HG02588 (cell line): ENCODE results near the gene KCNQ1.

Experiments used
- ATAC-seq: cut with Tn5 transposase; IDR thresholded peaks from one replicate; pipeline ENCODE4 v1.9.1; 2021; ENCODE audit warnings: mild to moderate bottlenecking, moderate library complexity; ENCODE audit not compliant: unreplicated experiment

The KCNQ1 gene

GRCh38 chr11:2564588-2565425, 120.0 kb downstream of the KCNQ1 start:
- ATAC-seq = no peak

- no peak for ATAC-seq
Observed at GRCh38 chr11:2565447-2566222, 120.8 kb downstream of the KCNQ1 start.

- no peak for ATAC-seq
Observed at GRCh38 chr11:2566223-2567025, 121.6 kb downstream of the KCNQ1 start.

- ATAC-seq = no peak
Observed at GRCh38 chr11:2567026-2567671, 122.3 kb downstream of the KCNQ1 start.

GRCh38 chr11:2569321-2569721, 124.5 kb downstream of the KCNQ1 start:
- ATAC-seq = no peak

- ATAC-seq = no peak
Observed at GRCh38 chr11:2569731-2570210, 125.0 kb downstream of the KCNQ1 start.

- no peak for ATAC-seq
Observed at GRCh38 chr11:2570211-2570811, 125.5 kb downstream of the KCNQ1 start.

- ATAC-seq = no peak
Observed at GRCh38 chr11:2570841-2571597, 126.2 kb downstream of the KCNQ1 start.

- ATAC-seq = no peak
Observed at GRCh38 chr11:2571598-2572281, 126.9 kb downstream of the KCNQ1 start.

- ATAC-seq = no peak
Observed at GRCh38 chr11:2572491-2573239, 127.9 kb downstream of the KCNQ1 start.

- no peak for ATAC-seq
Observed at GRCh38 chr11:2573240-2574042, 128.6 kb downstream of the KCNQ1 start.

GRCh38 chr11:2574043-2574552, 129.3 kb downstream of the KCNQ1 start:
- no peak for ATAC-seq

- no peak for ATAC-seq
Observed at GRCh38 chr11:2574553-2575535, 130.0 kb downstream of the KCNQ1 start.

GRCh38 chr11:2575591-2576051, 130.8 kb downstream of the KCNQ1 start:
- no peak for ATAC-seq

- no peak for ATAC-seq
Observed at GRCh38 chr11:2576111-2576510, 131.3 kb downstream of the KCNQ1 start.

GRCh38 chr11:2576549-2576948, 131.7 kb downstream of the KCNQ1 start:
- ATAC-seq = no peak
